ENCODE measurements around the gene ESYT1.

ESYT1 gene

GRCh38 chr12:56152132-56152755 is 24.2 kb downstream of the ESYT1 start, which contains the start of gene MYL6B:
MYL6B (plus strand) TSS chr12:56152587; CDS start chr12:56153919, 1,332 bp downstream.
- peak within 1 kb of the TSS; percentile 78 for H2AFZ ChIP-seq (ENCODE audit: low read length)
- H3K4me3 ChIP-seq (ENCODE audit: low read length, poor library complexity, severe bottlenecking): peak within 1 kb of the TSS; percentile 88
- no peaks in the 10 kb centered on the region for H3K36me3 ChIP-seq (ENCODE audit: insufficient read depth, low read length)
- peak within 1 kb of the TSS; percentile 92 for H3K9ac ChIP-seq (ENCODE audit: low read depth, low read length, poor library complexity, severe bottlenecking)
- H3K9me3 ChIP-seq (ENCODE audit: insufficient read depth, low read depth, low read length): no peaks in the 10 kb centered on the region
- H3K27me3 ChIP-seq (ENCODE audit: insufficient read depth, low read length, poor library complexity, severe bottlenecking): no peaks in the 10 kb centered on the region
- TF ChIP-seq EZH2phosphoT487 (IDR thresholded peaks at IDR 0.05; ENCODE audit: borderline replicate concordance): no peak
- TF ChIP-seq CTCF (conservative IDR thresholded peaks at IDR 0.05; ENCODE audit: low read length): no peak
- H3K4me2 ChIP-seq (ENCODE audit: low read depth, low read length, poor library complexity, severe bottlenecking): peak within 1 kb of the TSS; percentile 84
- H3F3A ChIP-seq (ENCODE audit: low read depth): no peaks in the 10 kb centered on the region
- H4K20me1 ChIP-seq (ENCODE audit: insufficient read depth, low read length, poor library complexity, severe bottlenecking): no peaks in the 10 kb centered on the region
- peaks cover 32% of the 10 kb centered on the region for H3K79me2 ChIP-seq (ENCODE audit: insufficient read depth, low read length)
- no peaks in the 10 kb centered on the region for H3K9me2 ChIP-seq (replicated peaks; ENCODE audit: low read depth, low read length)
- peaks cover 21% of the 10 kb centered on the region for H3K4me1 ChIP-seq (ENCODE audit: insufficient read depth, low read length, poor library complexity, severe bottlenecking)

- H3K36me3 ChIP-seq (ENCODE audit: insufficient read depth, low read length): no peaks in the 10 kb centered on the region
- peaks cover 21% of the 10 kb centered on the region for H3K4me1 ChIP-seq (ENCODE audit: insufficient read depth, low read length, poor library complexity, severe bottlenecking)
- H3K9me2 ChIP-seq (replicated peaks; ENCODE audit: low read depth, low read length): no peaks in the 10 kb centered on the region
- peaks cover 34% of the 10 kb centered on the region for H3K79me2 ChIP-seq (ENCODE audit: insufficient read depth, low read length)
- no peaks in the 10 kb centered on the region for H3K9me3 ChIP-seq (ENCODE audit: insufficient read depth, low read depth, low read length)
- no peaks in the 10 kb centered on the region for H3K27me3 ChIP-seq (ENCODE audit: insufficient read depth, low read length, poor library complexity, severe bottlenecking)
- peak overlapping the region; percentile 88 for H3K4me3 ChIP-seq (ENCODE audit: low read length, poor library complexity, severe bottlenecking)
- peak overlapping the region; percentile 77 for H3K4me2 ChIP-seq (ENCODE audit: low read depth, low read length, poor library complexity, severe bottlenecking)
- TF ChIP-seq EZH2phosphoT487 (IDR thresholded peaks at IDR 0.05; ENCODE audit: borderline replicate concordance): no peak
- TF ChIP-seq CTCF (conservative IDR thresholded peaks at IDR 0.05; ENCODE audit: low read length): no peak
- H3K9ac ChIP-seq (ENCODE audit: low read depth, low read length, poor library complexity, severe bottlenecking): peak overlapping the region; percentile 92
- H3F3A ChIP-seq (ENCODE audit: low read depth): no peaks in the 10 kb centered on the region
- H4K20me1 ChIP-seq (ENCODE audit: insufficient read depth, low read length, poor library complexity, severe bottlenecking): no peaks in the 10 kb centered on the region
- peak overlapping the region; percentile 77 for H2AFZ ChIP-seq (ENCODE audit: low read length)
Measured at GRCh38 chr12:56152756-56153677, 24.9 kb downstream of the ESYT1 start.

- H3K4me3 ChIP-seq (ENCODE audit: low read length, poor library complexity, severe bottlenecking): peak overlapping the region; percentile 88
- no peaks in the 10 kb centered on the region for H3F3A ChIP-seq (ENCODE audit: low read depth)
- peaks cover 4% of the 10 kb centered on the region for H4K20me1 ChIP-seq (ENCODE audit: insufficient read depth, low read length, poor library complexity, severe bottlenecking)
- peak overlapping the region; percentile 77 for H3K4me2 ChIP-seq (ENCODE audit: low read depth, low read length, poor library complexity, severe bottlenecking)
- peaks cover 22% of the 10 kb centered on the region for H3K4me1 ChIP-seq (ENCODE audit: insufficient read depth, low read length, poor library complexity, severe bottlenecking)
- no peaks in the 10 kb centered on the region for H3K9me2 ChIP-seq (replicated peaks; ENCODE audit: low read depth, low read length)
- no peak overlapping the region for H2AFZ ChIP-seq (ENCODE audit: low read length)
- H3K79me2 ChIP-seq (ENCODE audit: insufficient read depth, low read length): peaks cover 39% of the 10 kb centered on the region
- H3K9me3 ChIP-seq (ENCODE audit: insufficient read depth, low read depth, low read length): no peaks in the 10 kb centered on the region
- TF ChIP-seq CTCF (conservative IDR thresholded peaks at IDR 0.05; ENCODE audit: low read length): no peak
- TF ChIP-seq EZH2phosphoT487 (IDR thresholded peaks at IDR 0.05; ENCODE audit: borderline replicate concordance): no peak
- H3K9ac ChIP-seq (ENCODE audit: low read depth, low read length, poor library complexity, severe bottlenecking): peak overlapping the region; percentile 92
- H3K27me3 ChIP-seq (ENCODE audit: insufficient read depth, low read length, poor library complexity, severe bottlenecking): no peaks in the 10 kb centered on the region
- no peaks in the 10 kb centered on the region for H3K36me3 ChIP-seq (ENCODE audit: insufficient read depth, low read length)
Measured at GRCh38 chr12:56153678-56154065, 25.6 kb downstream of the ESYT1 start.
